Esophagus muscularis mucosa (tissue), 4 donors: ENCODE measurements around the gene MISP. TPM values are rescaled to one million over a fixed set of nuclear protein-coding genes. Genes with fewer than 3 reads are reported as not detected.
"Not testable (repeated sequence)": the region's sequence is repeated elsewhere in the genome, so short reads cannot be mapped to it uniquely, and the experiment has no call there.

Experiments
- DNase-seq: peaks from one replicate; pipeline ENCODE4 v3.0.0-alpha.2; 2017; ENCODE audit errors: extremely low spot score
- H3K27ac ChIP-seq, 4 donors: fragments of 200-600 bp; sonication (generic); replicated peaks in 1 of 4; 1 replicate in 3 of 4; 2 replicates in 1 of 4; pipeline ENCODE4 v1.5.1; 2016 to 2019; ENCODE audit warnings: mild to moderate bottlenecking in 1 of 4
- H3K27me3 ChIP-seq, 4 donors: fragments of 200-600 bp; sonication (generic); one replicate each; pipeline versions ENCODE4 v1.5.1 to v1.6.0; 2016 to 2019
- H3K36me3 ChIP-seq, 4 donors: fragments of 200-600 bp; sonication (generic); one replicate each; pipeline ENCODE4 v1.5.1; 2016 to 2019
- H3K4me1 ChIP-seq, 4 donors: fragments of 200-600 bp; sonication (generic); one replicate each; pipeline ENCODE4 v1.5.1; 2016 to 2019
- H3K4me3 ChIP-seq, 4 donors: fragments of 200-600 bp; sonication (generic); 1 replicate in 2 of 4; 2 replicates in 2 of 4; pipeline ENCODE4 v1.5.1; 2016 to 2019; ENCODE audit warnings: mild to moderate bottlenecking in 4 of 4, moderate library complexity in 1 of 4
- H3K9me3 ChIP-seq, 4 donors: fragments of 200-600 bp; sonication (generic); 1 replicate in 3 of 4; 2 replicates in 1 of 4; pipeline ENCODE4 v1.5.1; 2016 to 2019
- EP300 ChIP-seq: sonication (generic); formaldehyde crosslinking; IDR thresholded peaks from one replicate; pipeline ENCODE4 v1.6.1; 2017; ENCODE audit warnings: antibody characterized with exemption
- POLR2A ChIP-seq: fragments of 450-650 bp; IDR thresholded peaks from one replicate; pipeline ENCODE4 v1.6.1; 2017; ENCODE audit warnings: antibody characterized with exemption, moderate library complexity, mild to moderate bottlenecking, low read depth
- POLR2AphosphoS5 ChIP-seq, 2 donors: sonication (generic); formaldehyde crosslinking; IDR thresholded peaks; one replicate each; pipeline ENCODE4 v1.6.1; 2017; ENCODE audit warnings: antibody characterized with exemption in 2 of 2
- WGBS: methylation state at CpG from one replicate; pipeline ENCODE4 v1.1.5; 2018; 5-methylcytosine and 5-hydroxymethylcytosine counted together
- intact Hi-C: fragments of 100-400 bp; cut with DNase I; formaldehyde crosslinking; loops from one replicate; pipeline ENCODE4 v1.15.1; 2023
- total RNA-seq, 4 donors: library from RNA; depleted of rRNA; stranded (reverse); fragments of >200 nt; gene quantifications; one replicate each; pipeline versions ENCODE4 v1.1.0 to v1.2.1, GENCODE V29; 2016
- TF ChIP-seq, protein P1 (sequence below), 3 experiments: fragments of 200-600 bp in 2 of 3; fragments of 450-650 bp in 1 of 3; sonication (generic) in 2 of 3; IDR thresholded peaks; one replicate each; pipeline ENCODE4 v1.5.1; 2017 to 2019; ENCODE audit warnings: antibody characterized with exemption in 3 of 3, mild to moderate bottlenecking in 2 of 3, moderate library complexity in 1 of 3

MISP gene
- total RNA-seq, 4 donors from 2014 or later: 2.0 TPM; not detected in 3

DNA sequence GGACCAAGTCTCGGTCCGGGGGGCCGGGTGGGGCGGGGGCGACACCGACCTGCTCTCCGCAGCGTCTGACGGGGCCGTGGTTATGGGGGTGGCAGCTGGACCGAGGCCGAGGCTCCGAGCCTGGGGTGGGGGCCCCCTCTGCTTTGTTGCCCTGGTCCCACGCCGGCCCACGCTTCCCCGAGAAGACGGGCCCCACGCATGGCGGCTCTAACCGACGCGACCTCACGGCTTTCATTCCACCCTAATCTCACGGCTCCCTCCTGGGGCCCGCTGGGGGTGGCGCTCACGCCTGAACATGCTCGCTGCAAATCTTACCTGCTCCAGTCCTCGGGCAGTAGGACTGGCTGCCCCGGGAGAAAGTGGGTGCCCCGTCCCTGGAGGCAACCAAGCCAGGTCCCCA, 14.8 kb upstream of the MISP start:
- WGBS: 95% methylated on average over 31 of the region's 32 CpGs
- TF ChIP-seq POLR2AphosphoS5 (IDR thresholded peaks at IDR 0.05): no peak
- no peaks in the 10 kb centered on the region for H3K9me3 ChIP-seq
- peaks cover 0 to 17% (median 9%) of the 10 kb centered on the region in 4 donors for H3K4me1 ChIP-seq
- intact Hi-C loops: no loop called here
- no peak overlapping the region for H3K27ac ChIP-seq
- H3K27me3 ChIP-seq: no peaks in the 10 kb centered on the region
- peaks cover 0 to 57% (median 43%) of the 10 kb centered on the region in 4 donors for H3K36me3 ChIP-seq
- no peak for DNase-seq
- H3K4me3 ChIP-seq: no peak overlapping the region

DNA sequence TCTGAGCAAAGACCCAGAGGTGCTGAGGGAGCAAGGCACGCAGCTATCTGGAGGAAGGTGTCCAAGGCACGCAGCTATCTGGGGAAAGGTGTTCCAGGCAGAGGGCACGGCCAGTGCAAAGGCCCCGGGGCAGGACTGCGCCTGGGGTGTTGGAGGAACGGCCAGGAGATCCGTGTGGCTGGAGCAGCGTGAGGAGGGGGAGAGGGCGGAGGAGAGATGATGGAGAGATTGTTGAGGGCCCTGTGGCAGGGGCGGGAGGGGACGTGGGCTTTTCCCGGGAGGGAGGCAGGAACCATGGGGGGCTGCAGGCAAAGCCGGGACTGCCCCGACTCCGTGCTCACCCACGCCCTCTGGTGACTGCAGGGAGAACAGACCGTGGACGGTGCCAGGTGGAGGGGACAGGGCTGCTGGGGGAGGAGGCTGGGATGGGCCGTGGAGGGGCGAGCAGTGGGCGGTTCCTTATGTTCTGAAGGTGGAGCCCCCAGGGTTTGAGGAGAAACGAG, 13.3 kb upstream of the MISP start:
- H3K9me3 ChIP-seq: no peaks in the 10 kb centered on the region
- intact Hi-C loops: no loop called here
- H3K27ac ChIP-seq: no peak overlapping the region
- H3K4me3 ChIP-seq: no peak overlapping the region
- H3K27me3 ChIP-seq: no peaks in the 10 kb centered on the region
- WGBS: 46% methylated on average over 22 of the region's 22 CpGs
- H3K4me1 ChIP-seq: peaks cover 0 to 17% (median 9%) of the 10 kb centered on the region in 4 donors
- TF ChIP-seq, protein P1, sequence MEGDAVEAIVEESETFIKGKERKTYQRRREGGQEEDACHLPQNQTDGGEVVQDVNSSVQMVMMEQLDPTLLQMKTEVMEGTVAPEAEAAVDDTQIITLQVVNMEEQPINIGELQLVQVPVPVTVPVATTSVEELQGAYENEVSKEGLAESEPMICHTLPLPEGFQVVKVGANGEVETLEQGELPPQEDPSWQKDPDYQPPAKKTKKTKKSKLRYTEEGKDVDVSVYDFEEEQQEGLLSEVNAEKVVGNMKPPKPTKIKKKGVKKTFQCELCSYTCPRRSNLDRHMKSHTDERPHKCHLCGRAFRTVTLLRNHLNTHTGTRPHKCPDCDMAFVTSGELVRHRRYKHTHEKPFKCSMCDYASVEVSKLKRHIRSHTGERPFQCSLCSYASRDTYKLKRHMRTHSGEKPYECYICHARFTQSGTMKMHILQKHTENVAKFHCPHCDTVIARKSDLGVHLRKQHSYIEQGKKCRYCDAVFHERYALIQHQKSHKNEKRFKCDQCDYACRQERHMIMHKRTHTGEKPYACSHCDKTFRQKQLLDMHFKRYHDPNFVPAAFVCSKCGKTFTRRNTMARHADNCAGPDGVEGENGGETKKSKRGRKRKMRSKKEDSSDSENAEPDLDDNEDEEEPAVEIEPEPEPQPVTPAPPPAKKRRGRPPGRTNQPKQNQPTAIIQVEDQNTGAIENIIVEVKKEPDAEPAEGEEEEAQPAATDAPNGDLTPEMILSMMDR (IDR thresholded peaks at IDR 0.05): peak; percentile 39 to 66 (median 50)
- no peak for TF ChIP-seq POLR2AphosphoS5 (IDR thresholded peaks at IDR 0.05)
- no peak for TF ChIP-seq POLR2A
- no peak for TF ChIP-seq EP300
- peaks cover 0 to 48% (median 36%) of the 10 kb centered on the region in 4 donors for H3K36me3 ChIP-seq
- no peak for DNase-seq

DNA sequence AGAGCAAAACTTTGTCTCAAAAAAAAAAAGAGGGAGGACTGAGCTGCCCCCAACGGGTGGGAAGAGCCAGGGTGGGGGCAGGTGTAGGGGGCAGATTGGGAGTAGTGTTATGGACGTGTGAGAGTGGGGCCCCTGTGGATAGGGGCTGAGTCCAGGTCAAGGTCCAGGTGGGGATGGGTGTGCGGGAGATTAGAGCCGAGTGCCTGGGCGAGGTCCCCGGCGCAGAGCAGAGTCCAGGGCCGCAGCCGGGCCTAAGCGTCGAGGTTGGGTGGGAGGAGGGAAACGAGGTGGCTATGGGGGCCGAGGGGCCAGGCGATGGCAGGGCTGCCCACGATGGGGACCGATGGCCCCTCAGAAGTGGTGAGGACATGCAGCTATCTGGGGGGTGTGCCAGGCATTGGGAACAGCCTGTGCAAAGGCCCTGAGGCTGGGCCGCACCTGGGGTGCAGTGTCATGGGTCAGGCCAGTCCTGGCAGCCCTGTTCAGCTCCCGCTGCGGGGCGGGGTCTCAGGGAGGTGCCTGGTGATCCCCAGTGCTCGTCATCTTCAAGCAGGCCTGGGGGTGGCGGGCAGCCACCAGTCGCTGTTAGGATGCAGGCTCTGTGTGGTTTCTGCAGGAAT, 12.3 kb upstream of the MISP start:
- peaks cover 0 to 47% (median 36%) of the 10 kb centered on the region in 4 donors for H3K36me3 ChIP-seq
- no peak for DNase-seq
- no peak overlapping the region for H3K27ac ChIP-seq
- peaks cover 0 to 16% (median 9%) of the 10 kb centered on the region in 4 donors for H3K4me1 ChIP-seq
- TF ChIP-seq EP300: no peak
- TF ChIP-seq, protein P1 (IDR thresholded peaks at IDR 0.05): no peak
- WGBS: 91% methylated on average over 16 of the region's 23 CpGs
- no peak overlapping the region for H3K4me3 ChIP-seq
- no peaks in the 10 kb centered on the region for H3K27me3 ChIP-seq
- intact Hi-C loops: no loop called here
- H3K9me3 ChIP-seq: peaks cover 0 to 2% (median 0%) of the 10 kb centered on the region in 4 donors

DNA sequence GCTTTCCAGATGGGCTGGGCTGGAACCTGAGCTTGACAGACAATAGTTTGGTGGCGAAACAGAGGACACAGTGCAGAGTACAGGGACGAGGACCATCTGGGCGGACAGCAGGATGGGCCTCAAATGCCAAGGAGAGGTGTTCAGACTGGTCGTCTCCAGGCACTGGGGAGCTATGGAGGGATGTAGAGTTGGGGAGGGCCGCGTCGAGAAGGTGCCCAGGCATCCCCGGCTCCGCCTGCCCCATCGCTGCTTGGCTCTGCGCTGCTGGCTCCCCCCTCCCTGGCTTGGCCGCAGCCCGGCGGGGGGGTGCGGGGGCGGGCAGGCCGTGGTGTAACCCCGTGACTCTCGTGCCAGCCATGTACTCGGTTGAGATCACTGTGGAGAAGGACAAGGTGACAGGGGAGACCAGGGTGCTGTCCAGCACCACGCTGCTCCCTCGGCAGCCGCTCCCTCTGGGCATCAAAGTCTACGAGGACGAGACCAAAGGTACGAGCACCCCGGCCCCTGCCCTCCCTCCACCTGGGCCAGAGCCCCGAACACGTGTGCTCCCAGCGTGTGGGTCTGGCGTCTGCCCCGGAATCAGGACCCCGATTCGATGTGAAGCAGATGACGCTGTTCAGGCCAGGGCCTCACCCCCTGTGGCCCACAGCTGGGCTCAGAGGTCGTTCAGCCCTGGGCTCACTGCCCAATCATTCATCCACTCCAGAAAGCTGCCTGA, 10.8 kb upstream of the MISP start:
- 90% methylated on average over 11 of the region's 36 CpGs for WGBS
- no peaks in the 10 kb centered on the region for H3K27me3 ChIP-seq
- H3K4me3 ChIP-seq: no peak overlapping the region
- peaks cover 0 to 41% (median 32%) of the 10 kb centered on the region in 4 donors for H3K36me3 ChIP-seq
- intact Hi-C loops: no loop called here
- peaks cover 0 to 5% (median 0%) of the 10 kb centered on the region in 4 donors for H3K4me1 ChIP-seq
- no peak for DNase-seq
- H3K27ac ChIP-seq: no peak overlapping the region
- H3K9me3 ChIP-seq: peaks cover 0 to 12% (median 8%) of the 10 kb centered on the region in 4 donors
- TF ChIP-seq EP300: no peak
- TF ChIP-seq, protein P1 (IDR thresholded peaks at IDR 0.05): no peak
- TF ChIP-seq POLR2AphosphoS5 (IDR thresholded peaks at IDR 0.05): no peak
- no peak for TF ChIP-seq POLR2A

DNA sequence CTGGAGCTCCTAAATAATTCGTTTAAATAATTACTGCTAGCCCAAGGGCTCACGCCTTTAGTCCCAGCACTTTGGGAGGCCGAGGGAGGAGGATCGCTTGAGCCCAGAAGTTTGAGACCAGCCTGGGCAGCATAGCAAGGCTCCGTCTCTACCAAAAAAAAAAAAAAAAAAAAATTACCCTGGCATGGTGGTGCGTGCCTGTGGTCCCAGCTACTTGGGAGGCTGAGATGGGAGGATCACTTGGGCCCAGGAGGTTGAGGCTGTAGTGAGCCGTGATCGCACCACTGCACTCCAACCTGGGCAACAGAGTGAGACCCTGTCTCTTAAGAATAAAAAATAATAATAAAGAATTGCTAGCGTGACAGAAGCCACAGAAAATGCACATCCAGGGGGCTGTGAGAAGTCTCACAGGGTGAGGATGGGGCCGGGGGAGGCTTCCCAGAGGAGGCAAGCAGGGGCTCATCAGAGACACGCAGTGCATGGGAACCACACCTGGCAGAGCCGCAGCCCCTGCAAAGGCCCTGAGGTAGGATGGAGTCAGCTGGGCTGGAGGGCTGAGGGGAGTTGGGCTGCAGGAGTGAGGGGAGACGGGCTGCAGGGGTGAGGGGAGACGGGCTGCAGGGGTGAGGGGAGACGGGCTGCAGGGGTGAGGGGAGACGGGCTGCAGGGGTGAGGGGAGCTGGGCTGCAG, 10.0 kb upstream of the MISP start:
- Histone ChIP-seq H3K9me3 (peaks cover 0 to 12% (median 8%) of the 10 kb centered on the region in 4 donors), H3K36me3 (peaks cover under 1 to 39% (median 30%) of the 10 kb centered on the region in 4 donors)
- H3K27me3 ChIP-seq, intact Hi-C loops, H3K4me1 ChIP-seq, H3K4me3 ChIP-seq, H3K27ac ChIP-seq, DNase-seq: not testable (repeated sequence)
- WGBS: 85% methylated on average over 12 of the region's 16 CpGs
